ENCODE measurements around the gene TRPM3. TPM values are rescaled to one million over a fixed set of nuclear protein-coding genes. Genes with fewer than 3 reads are reported as not detected.
"Not testable (repeated sequence)": the region's sequence is repeated elsewhere in the genome, so short reads cannot be mapped to it uniquely, and the experiment has no call there.

Gene TRPM3
- total RNA-seq, 1 donor from 2014 or later, result not detected

DNA sequence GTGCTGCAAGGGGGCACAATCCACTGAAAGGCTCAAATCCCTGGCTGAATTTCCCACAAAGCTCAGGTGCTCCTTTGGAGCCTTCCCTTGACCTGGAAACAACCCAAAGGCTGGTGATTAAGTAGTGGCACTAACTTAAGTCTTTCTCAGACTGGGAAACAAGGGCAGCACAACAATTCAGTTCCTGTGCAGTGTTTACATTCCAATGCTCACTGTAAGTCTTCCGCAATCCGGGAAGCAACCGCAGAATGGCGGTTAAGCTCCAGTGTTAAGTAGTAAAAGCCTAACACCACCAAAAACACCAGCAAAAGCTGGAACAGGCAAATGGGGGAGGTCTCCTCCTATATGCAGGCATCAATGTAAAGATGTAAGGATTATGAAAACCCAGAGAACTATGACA, 117.2 kb downstream of the TRPM3 start:
- DNase-seq (ENCODE audit: extremely low read depth, low read depth, low spot score), result no peak

DNA sequence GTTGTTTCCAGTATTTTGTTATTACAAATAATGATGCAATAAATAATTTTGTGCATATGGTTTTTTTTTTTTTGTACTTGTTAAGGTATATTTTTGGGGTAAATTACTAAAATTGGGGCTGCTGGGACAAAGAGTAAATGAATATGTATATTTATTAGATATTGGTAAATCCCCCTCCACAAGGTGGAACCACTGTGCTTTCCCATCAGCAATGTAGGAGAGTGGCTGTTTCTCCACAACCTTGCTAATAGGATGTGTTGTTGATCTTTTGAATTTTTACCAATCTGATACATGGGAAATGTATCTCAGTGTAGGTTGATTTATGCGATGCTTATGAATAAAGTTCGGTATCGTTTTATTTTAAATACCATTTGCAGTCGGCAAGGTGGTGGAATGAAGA, 118.1 kb downstream of the TRPM3 start:
- DNase-seq (ENCODE audit: extremely low read depth, low read depth, low spot score), result no peak

DNA sequence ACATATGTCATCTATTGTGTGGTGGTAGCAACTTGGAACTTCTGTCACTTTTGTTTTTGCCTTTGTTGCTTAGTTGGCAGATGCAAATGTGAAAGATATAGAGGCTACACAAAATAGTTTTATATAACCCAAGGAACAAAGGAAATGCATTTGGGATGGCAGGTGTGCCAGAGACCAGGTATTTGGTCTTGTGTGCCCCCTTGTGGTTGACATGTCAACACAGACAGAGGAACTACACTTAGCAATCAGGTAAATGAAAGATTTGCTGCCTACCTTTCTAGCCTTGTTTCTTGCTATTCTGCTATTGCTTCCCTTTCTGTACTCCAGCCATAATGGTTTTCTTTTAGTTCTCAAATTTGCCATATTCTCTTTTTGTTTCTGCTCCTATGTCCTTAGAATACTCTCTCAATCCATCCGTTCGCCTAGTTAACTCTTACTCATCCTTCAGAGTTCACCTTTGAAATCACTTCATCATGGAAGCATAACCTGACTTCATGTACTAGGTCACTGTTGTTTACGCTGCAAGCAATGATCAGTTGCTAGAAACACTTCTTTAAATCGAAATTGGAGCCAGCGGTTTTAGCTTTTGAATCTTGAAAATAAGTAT, 119.5 kb downstream of the TRPM3 start:
- DNase-seq (ENCODE audit: extremely low read depth, low read depth, low spot score), result peak; percentile 5

DNA sequence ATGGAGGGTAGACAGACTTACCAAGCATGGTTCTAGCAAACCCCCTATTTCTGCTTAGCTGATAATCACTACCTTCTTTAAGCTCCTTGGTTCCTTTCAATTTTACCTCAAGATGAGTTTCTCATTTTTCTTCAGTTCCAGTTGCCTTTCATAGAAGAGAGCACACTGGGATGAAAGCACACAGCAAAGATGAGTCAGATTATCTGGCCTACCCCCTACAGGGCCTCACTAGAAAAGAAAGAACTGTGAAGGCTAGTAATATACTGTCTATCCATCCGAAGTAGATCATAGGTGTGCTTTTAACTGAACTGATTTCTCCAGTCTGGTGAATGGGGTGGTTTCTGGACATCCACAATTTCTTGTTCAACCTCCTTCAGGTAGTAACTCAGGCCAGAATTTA, 122.5 kb downstream of the TRPM3 start:
- DNase-seq (ENCODE audit: extremely low read depth, low read depth, low spot score), result no peak

DNA sequence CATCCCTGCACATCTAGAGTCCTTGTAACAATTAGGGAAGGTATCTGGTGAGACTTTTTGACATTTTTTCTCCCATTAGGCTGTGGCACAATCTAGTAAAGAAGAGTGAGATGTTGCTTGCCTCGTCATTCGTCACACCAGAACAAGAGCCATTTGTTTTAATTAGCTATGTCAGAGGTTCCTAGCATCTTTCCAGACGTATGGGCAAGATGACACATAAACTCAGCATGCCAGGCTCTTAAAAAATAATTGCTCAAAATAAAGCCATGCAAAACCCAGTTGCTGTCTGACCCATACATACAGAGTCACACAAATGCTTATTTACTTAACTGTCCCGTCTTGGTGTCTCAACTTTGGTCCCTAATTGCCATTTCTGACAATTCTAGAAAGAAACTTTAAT, 125.9 kb downstream of the TRPM3 start:
- no peak for DNase-seq (ENCODE audit: extremely low read depth, low read depth, low spot score)

DNA sequence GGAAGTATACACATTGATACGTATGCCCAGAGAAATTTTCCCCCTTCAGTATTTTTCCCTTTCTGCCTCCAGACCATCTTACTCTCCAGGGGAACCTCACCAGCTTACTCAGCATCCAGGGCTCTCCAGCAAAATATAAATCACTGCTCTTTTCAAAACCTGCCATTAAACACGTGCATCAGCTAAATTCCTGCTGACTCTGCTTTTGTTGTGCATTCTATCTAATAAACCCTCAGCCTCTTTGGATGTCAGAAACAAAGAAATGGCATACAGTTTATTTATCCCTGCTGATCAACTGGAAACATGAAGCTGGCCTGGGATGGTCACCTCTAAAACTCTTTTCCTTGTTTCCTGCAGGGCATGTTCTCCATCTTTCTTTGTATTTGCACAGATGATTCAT, 126.8 kb downstream of the TRPM3 start:
- no peak for DNase-seq (ENCODE audit: extremely low read depth, low read depth, low spot score)

DNA sequence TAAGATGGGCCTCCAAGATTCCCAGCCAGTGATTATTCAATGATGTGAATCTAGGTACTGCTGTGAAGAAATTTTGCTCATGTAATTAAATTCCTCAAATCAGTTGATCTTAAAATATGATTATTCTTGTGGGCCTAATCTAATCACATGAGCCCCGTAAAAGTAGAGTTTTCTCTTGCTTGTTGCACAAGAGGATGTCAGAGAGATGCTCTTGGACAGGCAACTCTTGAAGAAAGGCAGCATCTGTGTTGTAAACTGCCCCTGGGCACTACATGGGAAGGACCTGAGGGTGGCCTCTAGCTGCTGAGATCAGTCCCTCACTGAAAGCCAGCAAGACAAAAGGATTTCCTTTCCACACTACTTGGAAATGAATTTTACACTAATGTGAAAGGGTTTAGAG, 132.9 kb downstream of the TRPM3 start:
- no peak for DNase-seq (ENCODE audit: extremely low read depth, low read depth, low spot score)

DNA sequence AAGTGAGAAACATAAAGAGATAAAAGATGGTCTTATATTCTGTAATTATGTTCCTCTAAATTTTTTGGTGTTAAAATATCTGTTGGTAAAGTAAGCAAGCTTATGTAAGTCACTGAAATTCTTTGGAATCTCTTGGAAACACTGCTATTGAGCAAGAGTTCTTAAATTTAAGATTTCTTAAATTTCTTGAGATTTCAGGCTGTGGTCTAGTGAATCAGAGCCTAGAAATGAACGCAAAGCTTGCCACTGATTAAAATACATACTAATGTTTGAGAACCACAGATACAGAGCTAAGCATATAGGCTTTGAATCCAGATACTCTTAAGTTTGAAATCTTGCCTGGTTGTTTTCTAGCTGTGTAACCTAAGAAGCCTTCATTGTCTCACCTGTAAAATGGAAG, 133.4 kb downstream of the TRPM3 start:
- no peak for DNase-seq (ENCODE audit: extremely low read depth, low read depth, low spot score)

DNA sequence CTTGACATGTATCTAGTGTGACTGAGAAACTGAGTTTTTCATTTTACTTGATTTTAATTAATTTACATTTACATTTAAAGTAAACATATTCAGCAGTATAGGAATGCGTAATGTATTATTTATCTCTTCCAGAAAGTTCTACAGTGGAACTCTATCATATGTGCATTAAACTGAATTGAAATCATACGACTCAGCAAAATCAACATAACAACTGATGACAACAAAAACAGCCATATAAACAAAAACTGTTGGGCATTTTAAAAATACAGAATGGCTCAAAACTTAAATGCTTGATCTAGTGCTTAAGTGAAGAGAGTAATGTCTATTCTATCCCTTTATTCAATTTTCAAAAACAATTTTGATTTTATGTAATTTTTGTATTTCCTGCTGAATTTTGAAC, 134.4 kb downstream of the TRPM3 start:
- DNase-seq (ENCODE audit: extremely low read depth, low read depth, low spot score), result no peak

DNA sequence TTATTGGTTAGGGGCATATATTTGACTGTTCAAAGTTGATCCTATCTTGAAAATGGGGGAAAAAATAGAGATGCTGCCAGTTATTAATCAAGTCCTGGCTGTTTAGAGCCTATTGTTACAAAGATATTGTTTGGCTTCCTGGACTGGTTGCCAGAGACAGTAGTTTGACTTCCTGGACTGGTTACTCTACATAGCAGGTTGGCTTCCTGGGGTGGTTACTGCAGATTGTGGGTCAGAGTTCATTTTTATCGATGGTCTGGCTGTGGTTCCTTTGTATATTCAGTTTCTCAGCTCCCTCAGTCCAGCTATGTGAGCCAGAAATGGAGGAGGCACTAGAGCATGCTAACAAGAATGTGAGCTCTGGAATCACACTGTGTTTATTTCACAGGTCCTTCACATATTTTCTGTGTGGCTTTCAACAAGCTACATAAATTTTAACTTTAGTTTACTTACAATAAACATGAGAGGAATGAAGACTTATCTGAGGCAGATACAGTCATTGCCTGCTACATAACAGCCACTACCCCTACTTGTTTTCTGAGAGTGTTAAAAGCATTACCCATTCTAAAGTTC, 137.6 kb downstream of the TRPM3 start:
- no peak for DNase-seq (ENCODE audit: extremely low read depth, low read depth, low spot score)

DNA sequence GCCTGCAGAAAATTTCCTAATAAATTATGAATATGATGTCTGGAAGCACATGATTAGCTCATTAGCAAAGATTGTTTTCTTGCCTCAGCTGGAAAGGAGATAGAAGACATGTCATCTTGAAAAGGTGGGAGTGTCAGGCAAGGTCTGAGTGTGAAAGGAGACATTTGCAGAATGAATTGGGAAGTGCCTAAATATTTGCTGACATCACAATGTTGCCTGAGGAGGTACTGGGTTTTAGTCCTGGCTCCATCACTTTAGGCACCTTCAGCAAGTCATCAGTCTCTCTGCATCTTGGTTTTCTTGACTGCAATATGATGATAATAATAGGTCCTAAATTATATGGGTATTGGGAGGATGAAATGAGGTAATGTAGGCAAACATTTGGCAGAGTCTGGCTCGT, 140.1 kb downstream of the TRPM3 start:
- no peak for DNase-seq (ENCODE audit: extremely low read depth, low read depth, low spot score)

DNA sequence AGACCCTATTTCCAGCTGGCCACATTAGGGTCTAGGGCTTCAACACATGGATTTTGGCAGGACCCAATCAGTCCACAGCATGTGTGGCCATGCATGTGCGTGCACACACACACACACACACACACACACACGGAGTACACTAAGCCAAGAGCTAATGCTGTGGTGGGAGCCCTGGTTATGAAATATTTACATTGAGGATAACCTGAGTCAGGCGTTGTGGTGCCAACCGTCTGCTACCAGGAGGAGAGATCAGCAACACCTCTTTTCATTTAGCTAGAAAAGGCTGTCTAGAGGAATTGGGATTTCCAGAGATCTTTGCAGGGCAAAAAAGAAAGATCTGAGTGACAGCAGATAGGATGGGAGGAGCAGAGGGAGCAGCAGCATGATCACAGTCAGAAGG, 141.5 kb downstream of the TRPM3 start:
- no peak for DNase-seq (ENCODE audit: extremely low read depth, low read depth, low spot score)

DNA sequence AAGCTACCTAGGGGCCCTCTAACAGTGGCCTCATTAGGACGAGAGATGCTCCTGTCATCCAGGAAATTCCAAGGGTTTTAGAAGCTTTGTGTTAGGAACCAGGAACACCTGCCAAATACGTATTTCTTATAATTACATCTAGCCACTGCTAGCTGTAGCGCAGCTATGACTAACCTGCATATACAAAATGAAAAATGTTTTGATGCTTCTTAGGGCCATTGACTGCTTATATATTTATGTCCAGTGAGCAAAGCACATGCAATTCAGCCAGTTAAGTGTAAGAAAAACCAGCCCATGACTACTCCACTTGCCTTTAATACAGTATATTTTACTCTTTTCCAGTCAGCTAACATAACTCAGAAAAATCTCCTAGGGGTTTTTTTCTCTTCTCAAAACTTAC, 143.3 kb downstream of the TRPM3 start:
- no peak for DNase-seq (ENCODE audit: extremely low read depth, low read depth, low spot score)

DNA sequence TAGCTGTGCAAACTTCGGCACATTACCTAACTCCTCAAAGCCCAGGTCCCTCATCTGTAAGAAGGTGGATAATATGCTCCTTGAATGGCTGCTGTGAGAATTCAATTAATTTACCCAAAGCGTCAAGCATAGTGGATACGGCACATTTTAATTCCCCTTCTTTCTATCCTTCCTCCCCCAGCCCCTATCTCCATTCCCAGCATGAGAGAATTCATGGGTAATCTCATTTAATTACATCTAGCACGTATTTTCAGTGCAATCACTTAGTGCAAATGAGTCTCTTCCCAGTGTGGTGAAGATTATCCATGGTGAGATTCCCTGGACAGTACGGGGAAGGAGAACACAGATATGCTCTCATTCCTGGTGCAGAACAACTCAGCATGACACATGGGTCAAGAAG, 145.6 kb downstream of the TRPM3 start:
- no peak for DNase-seq (ENCODE audit: extremely low read depth, low read depth, low spot score)

DNA sequence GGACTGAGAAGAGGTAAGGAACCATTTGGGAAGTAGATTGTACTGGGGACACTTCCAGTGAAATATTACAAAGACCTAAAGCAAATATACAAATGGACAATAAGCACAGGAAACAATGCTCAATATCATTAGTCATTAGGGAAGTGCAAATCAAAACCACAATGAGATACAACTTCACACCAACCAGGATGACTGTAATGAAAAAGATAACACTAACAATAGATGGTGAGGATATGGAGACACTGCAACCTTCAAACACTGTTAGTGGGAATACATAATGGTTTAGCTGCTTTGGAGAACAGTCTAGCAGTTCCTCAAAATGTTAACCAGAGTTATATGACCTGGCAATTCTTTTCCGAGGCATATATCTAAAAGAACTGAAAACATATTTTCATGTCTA, 149.7 kb downstream of the TRPM3 start:
- DNase-seq (ENCODE audit: extremely low read depth, low read depth, low spot score), result no peak

DNA sequence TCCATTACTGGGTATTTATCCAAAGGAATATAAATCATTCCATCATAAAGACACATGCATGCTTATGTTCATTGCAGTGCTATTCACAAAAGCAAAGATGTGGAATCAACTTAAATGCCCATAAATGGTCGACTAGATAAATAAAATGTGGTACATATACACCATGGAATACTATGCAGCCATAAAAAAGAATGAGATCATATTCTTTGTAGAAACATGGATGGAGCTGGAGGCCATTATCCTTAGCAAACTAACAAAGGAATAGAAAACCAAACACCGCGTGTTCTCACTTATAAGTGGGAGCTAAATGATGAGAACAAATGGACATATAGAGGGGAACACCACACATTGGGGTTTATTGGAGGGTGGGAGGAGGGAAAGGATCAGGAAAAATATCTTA, 155.0 kb downstream of the TRPM3 start:
- DNase-seq (ENCODE audit: extremely low read depth, low read depth, low spot score), result not testable (repeated sequence)

DNA sequence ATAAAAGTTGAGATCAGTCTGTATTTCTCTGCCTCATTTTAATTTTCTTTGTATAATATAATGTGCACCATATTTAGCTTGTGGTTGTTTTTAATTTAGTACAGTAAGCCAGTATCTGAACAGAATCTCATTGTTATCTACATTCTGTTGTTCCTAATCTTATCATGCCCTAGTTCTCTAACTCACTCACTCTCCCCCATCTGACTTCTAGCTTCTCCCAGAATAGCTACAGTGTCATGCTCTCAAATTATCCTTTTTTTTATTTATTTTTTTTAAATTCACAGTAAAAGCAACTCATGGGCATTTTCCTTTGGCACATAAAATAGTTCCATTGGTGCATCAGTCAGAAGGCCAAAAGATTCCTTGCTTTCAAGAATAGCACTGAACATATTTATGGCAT, 156.6 kb downstream of the TRPM3 start:
- no peak for DNase-seq (ENCODE audit: extremely low read depth, low read depth, low spot score)

DNA sequence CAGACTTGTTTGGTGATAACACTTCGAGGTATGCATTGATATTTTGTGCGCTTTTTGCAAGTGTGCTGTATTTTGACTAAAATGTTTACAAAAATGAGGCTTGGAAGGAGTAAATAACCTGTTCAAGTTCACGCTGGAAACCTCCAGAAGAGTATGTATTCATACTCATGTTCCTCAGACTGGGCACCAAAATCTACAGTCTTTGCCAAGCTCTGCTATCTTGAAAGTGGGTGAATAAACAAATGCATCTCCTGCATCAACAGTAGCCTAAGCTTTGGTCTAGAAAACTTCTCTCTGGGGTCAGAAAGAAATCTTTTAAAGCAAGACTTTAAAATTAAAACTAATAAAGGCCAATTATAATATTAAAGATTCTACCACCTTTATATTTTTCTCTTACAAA, 157.9 kb downstream of the TRPM3 start:
- no peak for DNase-seq (ENCODE audit: extremely low read depth, low read depth, low spot score)

DNA sequence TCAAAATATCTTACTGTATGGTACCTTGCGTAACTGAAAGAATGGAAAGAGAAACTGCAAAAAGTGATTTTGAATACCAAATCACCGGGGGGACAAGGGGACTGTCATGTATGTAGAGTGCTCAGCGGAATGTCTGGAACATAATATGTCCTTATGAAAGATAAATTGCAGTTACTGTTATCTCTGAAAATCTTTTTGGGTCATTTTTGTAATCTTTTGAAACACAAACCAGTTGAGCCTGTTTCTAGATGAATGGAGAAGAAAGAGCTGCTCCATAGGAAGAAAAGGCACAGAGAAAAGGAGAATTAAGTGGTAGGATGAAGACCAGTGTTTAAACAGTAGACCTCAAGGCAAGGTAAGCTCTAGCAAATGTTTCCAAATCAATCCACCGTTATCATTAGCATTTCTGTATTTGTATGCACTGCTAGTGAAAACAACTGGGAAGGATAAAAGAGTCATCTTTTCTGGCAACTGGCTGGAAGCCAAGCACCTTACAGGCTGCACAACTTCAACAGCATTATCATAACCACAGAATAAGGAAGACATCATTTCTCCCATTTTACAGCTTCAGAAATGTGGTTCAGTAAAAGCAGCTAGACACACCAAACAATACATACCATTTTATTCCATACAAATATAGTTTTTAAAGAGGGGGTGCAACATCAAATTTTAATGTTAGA, 158.5 kb downstream of the TRPM3 start:
- no peak for DNase-seq (ENCODE audit: extremely low read depth, low read depth, low spot score)

DNA sequence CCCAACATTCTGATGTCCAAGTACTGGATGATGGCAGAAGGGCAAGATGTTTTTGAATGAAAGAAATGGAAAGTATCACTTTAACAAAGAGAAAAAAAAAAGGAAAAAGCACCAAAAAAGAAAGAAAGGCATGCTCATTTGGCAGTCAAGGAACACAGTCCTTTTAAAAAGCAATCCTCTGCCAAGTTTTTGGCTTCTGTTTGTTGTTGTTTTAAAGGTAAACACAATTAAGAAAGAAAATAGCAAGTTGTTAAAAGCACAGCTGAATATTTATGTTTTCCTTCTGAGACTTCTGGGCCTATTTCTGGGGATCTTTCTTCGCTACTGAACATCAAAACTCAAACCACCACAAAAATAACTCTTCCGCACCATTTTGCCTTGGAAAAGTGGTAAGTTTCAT, 162.1 kb downstream of the TRPM3 start:
- no peak for DNase-seq (ENCODE audit: extremely low read depth, low read depth, low spot score)

DNA sequence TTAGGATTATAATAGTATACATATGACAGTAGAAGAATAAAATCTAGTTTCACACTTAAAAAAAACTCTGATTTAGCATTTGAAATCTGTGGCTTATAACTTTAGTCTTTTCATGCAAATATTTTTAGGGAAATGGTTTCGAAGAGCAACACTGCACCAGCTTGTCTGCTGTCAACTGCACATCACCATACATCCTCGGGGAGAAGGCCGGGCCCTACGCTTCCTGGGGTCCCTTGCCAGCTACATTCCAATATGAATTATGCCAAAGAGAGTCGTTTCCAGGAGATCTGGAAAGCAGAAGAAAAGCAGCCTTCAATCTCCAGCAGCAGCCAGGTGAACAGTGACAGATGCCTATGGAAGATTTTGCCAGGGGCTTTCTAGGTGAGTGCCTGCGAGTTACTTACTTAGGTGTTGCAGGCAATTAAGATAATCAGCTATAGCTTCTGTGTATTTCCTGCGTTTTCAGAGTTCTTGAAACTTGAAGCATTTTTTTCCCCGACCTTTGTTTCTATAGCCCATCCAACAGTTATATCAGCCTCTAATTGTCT, 166.8 kb downstream of the TRPM3 start:
- DNase-seq (ENCODE audit: extremely low read depth, low read depth, low spot score), result no peak

DNA sequence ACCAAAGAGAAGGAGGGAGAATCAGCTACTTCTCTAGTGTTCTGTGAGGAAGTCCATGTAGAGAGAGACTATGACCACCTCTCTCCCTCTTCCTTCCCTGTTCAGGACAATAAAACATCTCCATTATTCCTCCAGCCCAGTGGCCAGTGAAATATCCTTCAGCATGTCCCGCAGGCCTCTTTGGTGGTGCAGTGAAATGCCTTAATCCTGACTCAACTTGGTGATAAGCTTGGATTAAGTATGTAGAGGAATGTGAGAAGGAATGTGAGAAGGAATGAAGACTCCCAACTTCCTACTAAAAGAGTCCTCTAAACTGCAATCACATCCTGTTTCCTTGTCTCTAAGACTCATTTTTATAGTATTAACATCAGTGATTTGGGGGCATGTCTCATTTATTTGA, 167.3 kb downstream of the TRPM3 start:
- no peak for DNase-seq (ENCODE audit: extremely low read depth, low read depth, low spot score)

Measured in glomerular endothelial cell (primary cell).